HEK293T (cell line): ENCODE measurements around the gene BICC1.

Experiments used
- BHLHE40 ChIP-seq: fragments of 450-650 bp; IDR thresholded peaks from 2 replicates; pipeline ENCODE4 v1.6.1; 2016; ENCODE audit warnings: mild to moderate bottlenecking, moderate library complexity, borderline replicate concordance
- ELF4 ChIP-seq: fragments of 450-650 bp; IDR thresholded peaks from 2 replicates; pipeline ENCODE4 v1.6.1; 2017; ENCODE audit warnings: antibody characterized with exemption
- FOXK2 ChIP-seq: fragments of 450-650 bp; IDR thresholded peaks from 2 replicates; pipeline ENCODE4 v1.6.1; 2016; ENCODE audit warnings: mild to moderate bottlenecking
- FOXM1 ChIP-seq: fragments of 450-650 bp; IDR thresholded peaks from 2 replicates; pipeline ENCODE4 v1.6.1; 2017; ENCODE audit warnings: mild to moderate bottlenecking, borderline replicate concordance
- LEF1 ChIP-seq: fragments of 450-650 bp; IDR thresholded peaks from 2 replicates; pipeline ENCODE4 v1.6.1; 2017; ENCODE audit warnings: mild to moderate bottlenecking, borderline replicate concordance
- ZNF384 ChIP-seq: fragments of 450-650 bp; IDR thresholded peaks from 2 replicates; pipeline ENCODE4 v1.6.1; 2016
- TF ChIP-seq, protein P1 (sequence below): fragments of 450-650 bp; IDR thresholded peaks from 2 replicates; pipeline ENCODE4 v1.6.1; 2016

DNA sequence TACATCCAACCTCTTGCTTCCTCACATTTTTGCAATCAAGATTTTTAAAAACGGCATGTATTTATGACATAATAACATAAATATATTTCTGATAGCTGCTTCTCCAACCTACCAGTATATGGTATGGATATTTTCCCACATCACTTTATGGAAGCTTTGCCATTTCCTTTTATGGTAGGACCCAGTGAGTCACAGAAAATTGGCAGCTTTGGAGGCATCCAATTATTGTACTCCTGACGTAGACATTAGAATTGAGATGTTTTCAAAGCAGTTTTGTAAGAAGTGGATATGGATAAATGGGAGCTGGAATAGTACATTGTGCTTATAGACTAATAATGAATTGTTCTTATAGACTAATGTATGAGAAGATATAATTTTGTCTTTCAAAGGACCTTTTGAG, 23.8 kb upstream of the BICC1 start:
- no peak for TF ChIP-seq ELF4
- TF ChIP-seq LEF1: no peak
- TF ChIP-seq, protein P1, sequence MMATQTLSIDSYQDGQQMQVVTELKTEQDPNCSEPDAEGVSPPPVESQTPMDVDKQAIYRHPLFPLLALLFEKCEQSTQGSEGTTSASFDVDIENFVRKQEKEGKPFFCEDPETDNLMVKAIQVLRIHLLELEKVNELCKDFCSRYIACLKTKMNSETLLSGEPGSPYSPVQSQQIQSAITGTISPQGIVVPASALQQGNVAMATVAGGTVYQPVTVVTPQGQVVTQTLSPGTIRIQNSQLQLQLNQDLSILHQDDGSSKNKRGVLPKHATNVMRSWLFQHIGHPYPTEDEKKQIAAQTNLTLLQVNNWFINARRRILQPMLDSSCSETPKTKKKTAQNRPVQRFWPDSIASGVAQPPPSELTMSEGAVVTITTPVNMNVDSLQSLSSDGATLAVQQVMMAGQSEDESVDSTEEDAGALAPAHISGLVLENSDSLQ: no peak
- TF ChIP-seq FOXM1: no peak
- TF ChIP-seq FOXK2: no peak
- TF ChIP-seq BHLHE40: no peak
- TF ChIP-seq ZNF384: no peak
